Type B pancreatic cell (in vitro differentiated cells): Measurements from ENCODE around the gene CHD6. TPM values are rescaled to one million over a fixed set of nuclear protein-coding genes. Genes with fewer than 3 reads are reported as not detected.

Experiments used
- DNase-seq: peaks from one replicate; pipeline ENCODE4 v3.0.0; 2021; ENCODE audit warnings: mixed read lengths; ENCODE audit not compliant: unreplicated experiment; ENCODE audit errors: extremely low spot score
- H3K27ac Mint-ChIP-seq: 2 replicates; pipeline ENCODE4 v1.8.0; 2021; ENCODE audit warnings: mild to moderate bottlenecking, mixed read lengths
- H3K27me3 Mint-ChIP-seq: 2 replicates; pipeline ENCODE4 v1.8.0; 2021; ENCODE audit warnings: mixed read lengths
- H3K36me3 Mint-ChIP-seq: 2 replicates; pipeline ENCODE4 v1.8.0; 2021; ENCODE audit warnings: mixed read lengths
- H3K4me1 Mint-ChIP-seq: one replicate; pipeline ENCODE4 v1.8.0; 2021; ENCODE audit warnings: mixed read lengths; ENCODE audit not compliant: unreplicated experiment
- H3K4me3 Mint-ChIP-seq: 2 replicates; pipeline ENCODE4 v1.8.0; 2021; ENCODE audit warnings: mild to moderate bottlenecking, mixed read lengths
- H3K9me3 Mint-ChIP-seq: 2 replicates; pipeline ENCODE4 v1.8.0; 2021; ENCODE audit warnings: mixed read lengths
- total RNA-seq: library from RNA; stranded (reverse); gene quantifications from 2 replicates; pipeline ENCODE4 v1.2.1, GENCODE V29; 2021; ENCODE audit warnings: low replicate concordance
- TF ChIP-seq, protein P1 (sequence below): fragments of 200-600 bp; sonication (generic); conservative IDR thresholded peaks from 2 replicates; pipeline ENCODE4 v1.5.0; 2021; ENCODE audit warnings: antibody characterized with exemption, mild to moderate bottlenecking

The CHD6 gene
- total RNA-seq, 1 donor from 2014 or later = 72.6 TPM

DNA sequence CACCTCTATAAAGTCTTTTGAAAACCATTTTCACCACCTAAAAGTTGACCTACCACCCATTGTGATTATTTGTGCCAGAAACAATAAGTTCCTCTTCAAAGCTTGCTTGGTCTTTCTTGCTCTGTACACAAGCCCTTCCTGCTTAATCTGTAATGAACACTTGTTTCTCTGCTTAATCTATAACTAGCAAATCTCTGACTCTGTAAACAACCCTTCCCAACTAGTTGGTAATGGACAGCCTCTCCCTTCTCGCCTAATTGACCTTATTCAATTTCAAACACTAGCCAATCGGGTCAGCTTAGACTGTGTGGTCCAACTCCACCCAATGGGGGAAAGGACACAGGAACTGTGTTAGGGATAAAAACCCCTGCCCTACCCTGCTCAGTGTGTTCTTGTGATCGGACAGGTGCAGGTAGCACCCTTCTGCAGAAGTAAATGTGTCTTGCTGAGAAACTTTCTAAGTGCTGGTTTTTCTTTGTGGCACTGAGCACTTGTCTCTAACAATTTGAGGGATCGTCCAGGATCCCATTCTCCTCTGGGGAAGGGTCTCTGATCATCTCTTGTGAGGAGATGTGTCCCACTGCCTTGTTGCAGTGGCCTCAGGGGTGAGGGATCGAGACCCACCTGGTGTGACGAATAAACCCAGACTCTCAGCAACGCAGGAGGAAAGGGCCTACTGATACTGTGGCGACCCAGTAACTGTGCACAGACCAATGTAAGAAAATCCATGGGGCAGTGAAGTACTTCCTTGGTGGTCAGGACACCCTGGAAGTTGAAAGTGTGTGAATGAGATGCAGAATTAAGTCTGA lies 23.5 kb downstream of the CHD6 start:
- no peaks in the 10 kb centered on the region for H3K27me3 Mint-ChIP-seq
- no peak for DNase-seq
- peaks cover 36% of the 10 kb centered on the region for H3K9me3 Mint-ChIP-seq
- no peaks in the 10 kb centered on the region for H3K4me1 Mint-ChIP-seq
- H3K27ac Mint-ChIP-seq = no peak overlapping the region
- H3K4me3 Mint-ChIP-seq = no peak overlapping the region
- TF ChIP-seq, protein P1, sequence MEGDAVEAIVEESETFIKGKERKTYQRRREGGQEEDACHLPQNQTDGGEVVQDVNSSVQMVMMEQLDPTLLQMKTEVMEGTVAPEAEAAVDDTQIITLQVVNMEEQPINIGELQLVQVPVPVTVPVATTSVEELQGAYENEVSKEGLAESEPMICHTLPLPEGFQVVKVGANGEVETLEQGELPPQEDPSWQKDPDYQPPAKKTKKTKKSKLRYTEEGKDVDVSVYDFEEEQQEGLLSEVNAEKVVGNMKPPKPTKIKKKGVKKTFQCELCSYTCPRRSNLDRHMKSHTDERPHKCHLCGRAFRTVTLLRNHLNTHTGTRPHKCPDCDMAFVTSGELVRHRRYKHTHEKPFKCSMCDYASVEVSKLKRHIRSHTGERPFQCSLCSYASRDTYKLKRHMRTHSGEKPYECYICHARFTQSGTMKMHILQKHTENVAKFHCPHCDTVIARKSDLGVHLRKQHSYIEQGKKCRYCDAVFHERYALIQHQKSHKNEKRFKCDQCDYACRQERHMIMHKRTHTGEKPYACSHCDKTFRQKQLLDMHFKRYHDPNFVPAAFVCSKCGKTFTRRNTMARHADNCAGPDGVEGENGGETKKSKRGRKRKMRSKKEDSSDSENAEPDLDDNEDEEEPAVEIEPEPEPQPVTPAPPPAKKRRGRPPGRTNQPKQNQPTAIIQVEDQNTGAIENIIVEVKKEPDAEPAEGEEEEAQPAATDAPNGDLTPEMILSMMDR = no peak
- peaks cover 41% of the 10 kb centered on the region for H3K36me3 Mint-ChIP-seq

DNA sequence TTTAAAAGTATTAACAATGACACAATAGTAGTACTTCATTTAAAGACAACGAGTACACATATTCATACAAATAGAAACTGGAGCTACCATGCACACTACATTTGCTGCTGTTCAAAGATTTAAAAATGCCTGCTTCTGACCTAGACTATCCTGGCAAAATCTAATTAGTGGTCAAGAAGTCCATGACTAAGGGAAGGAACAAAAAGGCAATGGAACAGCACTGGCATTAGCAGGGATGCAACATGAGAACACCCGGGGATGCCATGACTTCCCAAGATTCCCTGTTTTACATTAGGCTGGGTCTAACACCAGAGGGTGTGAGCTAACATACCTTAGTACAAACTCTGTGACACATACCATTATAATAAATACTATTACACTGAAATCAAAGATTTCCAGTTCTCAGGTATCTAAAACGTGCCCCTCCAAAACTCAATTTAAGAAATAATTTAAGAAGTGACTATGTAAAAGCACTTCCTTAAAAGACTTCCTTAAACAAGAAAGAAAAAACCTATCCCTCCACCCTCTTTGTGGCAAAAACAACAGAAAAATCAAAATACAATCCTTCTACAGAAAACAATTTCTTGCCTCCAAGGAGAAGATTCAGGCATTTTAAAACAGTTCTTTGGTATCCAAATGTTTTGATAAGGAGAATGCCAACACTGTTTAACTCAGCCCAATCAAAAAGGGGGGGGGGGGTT lies 25.5 kb downstream of the CHD6 start:
- H3K27me3 Mint-ChIP-seq = no peaks in the 10 kb centered on the region
- peaks cover 32% of the 10 kb centered on the region for H3K9me3 Mint-ChIP-seq
- H3K4me3 Mint-ChIP-seq = no peak overlapping the region
- DNase-seq = no peak
- no peak overlapping the region for H3K27ac Mint-ChIP-seq
- H3K36me3 Mint-ChIP-seq = peaks cover 38% of the 10 kb centered on the region
- TF ChIP-seq, protein P1 = no peak
- no peaks in the 10 kb centered on the region for H3K4me1 Mint-ChIP-seq

DNA sequence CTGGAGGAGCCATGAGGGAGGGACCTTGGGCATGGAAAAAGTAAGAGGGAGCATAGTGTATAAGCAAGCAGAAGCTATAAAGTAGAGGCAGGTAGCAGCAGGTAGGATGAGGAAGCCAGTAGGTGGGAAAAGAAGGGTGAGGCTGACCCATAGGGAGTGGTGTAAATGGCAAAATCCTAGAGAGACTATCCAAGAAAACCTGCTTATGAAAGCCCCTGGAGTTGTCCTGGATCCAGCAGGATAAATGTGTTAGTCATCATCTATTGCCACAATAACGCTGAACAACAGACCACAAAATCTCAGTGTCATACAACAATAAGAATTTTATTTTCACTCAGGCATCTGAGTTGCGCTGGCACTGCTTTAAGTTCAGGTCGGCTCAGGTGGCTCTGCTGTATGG lies 30.2 kb downstream of the CHD6 start:
- Mint-ChIP-seq H3K9me3 (peaks cover 21% of the 10 kb centered on the region), H3K4me3 (no peak overlapping the region), H3K36me3 (peaks cover 22% of the 10 kb centered on the region), H3K27ac (no peak overlapping the region), H3K27me3 (no peaks in the 10 kb centered on the region), H3K4me1 (no peaks in the 10 kb centered on the region)
- TF ChIP-seq, protein P1 = no peak
- DNase-seq = no peak

DNA sequence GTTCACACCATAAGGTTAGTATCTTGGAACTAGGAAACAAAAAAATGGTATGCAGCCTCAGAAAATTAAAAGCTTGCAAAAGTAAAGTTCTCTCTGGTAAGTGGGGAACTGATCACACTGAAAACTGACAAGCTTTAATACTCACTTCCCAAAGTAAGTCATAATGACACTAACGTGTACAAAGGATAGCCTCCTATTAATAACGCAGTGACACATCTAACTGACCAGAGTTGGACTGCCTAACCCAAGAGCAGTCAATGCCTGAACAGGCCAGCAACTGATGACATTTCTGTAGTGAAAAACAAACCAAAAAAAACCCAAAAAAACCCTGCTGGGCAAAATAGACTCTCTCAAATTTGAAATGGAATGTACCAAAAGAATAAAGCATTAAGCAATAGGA lies 30.7 kb downstream of the CHD6 start:
- H3K27me3 Mint-ChIP-seq = no peaks in the 10 kb centered on the region
- TF ChIP-seq, protein P1 = no peak
- H3K36me3 Mint-ChIP-seq = peaks cover 27% of the 10 kb centered on the region
- peaks cover 24% of the 10 kb centered on the region for H3K9me3 Mint-ChIP-seq
- no peak for DNase-seq
- H3K4me3 Mint-ChIP-seq = no peak overlapping the region
- no peaks in the 10 kb centered on the region for H3K4me1 Mint-ChIP-seq
- no peak overlapping the region for H3K27ac Mint-ChIP-seq

DNA sequence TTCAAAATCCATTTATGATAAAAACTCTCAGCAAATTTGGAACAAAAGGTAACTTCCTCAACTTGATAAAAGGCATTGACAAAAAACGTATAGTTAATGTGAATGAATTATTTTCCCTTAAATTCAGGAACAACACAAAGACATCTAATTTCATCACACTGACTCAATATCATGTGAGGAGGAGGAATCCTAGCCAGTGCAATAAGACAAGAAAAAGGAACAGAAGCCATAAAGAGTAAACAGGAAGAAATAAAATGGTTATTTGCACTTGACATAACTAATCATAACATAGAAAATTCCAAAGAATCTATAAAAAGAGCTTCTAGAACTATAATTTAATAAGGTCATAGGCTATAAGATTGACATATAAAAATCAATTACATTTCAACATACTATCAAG lies 31.4 kb downstream of the CHD6 start:
- Mint-ChIP-seq H3K36me3 (peaks cover 30% of the 10 kb centered on the region), H3K27ac (no peak overlapping the region), H3K4me1 (no peaks in the 10 kb centered on the region), H3K4me3 (no peak overlapping the region), H3K9me3 (peaks cover 25% of the 10 kb centered on the region), H3K27me3 (no peaks in the 10 kb centered on the region)
- TF ChIP-seq, protein P1 = no peak
- DNase-seq = no peak
